GM12874 (cell line): Measurements from ENCODE around the gene AHDC1.

Source experiments
- TF ChIP-seq, protein P1 (sequence below): IDR thresholded peaks from 2 replicates; pipeline ENCODE4 v1.5.1; 2011; ENCODE audit warnings: low read depth, mild to moderate bottlenecking, control low read depth, low read length, moderate library complexity; ENCODE audit not compliant: insufficient read depth

AHDC1 gene

DNA sequence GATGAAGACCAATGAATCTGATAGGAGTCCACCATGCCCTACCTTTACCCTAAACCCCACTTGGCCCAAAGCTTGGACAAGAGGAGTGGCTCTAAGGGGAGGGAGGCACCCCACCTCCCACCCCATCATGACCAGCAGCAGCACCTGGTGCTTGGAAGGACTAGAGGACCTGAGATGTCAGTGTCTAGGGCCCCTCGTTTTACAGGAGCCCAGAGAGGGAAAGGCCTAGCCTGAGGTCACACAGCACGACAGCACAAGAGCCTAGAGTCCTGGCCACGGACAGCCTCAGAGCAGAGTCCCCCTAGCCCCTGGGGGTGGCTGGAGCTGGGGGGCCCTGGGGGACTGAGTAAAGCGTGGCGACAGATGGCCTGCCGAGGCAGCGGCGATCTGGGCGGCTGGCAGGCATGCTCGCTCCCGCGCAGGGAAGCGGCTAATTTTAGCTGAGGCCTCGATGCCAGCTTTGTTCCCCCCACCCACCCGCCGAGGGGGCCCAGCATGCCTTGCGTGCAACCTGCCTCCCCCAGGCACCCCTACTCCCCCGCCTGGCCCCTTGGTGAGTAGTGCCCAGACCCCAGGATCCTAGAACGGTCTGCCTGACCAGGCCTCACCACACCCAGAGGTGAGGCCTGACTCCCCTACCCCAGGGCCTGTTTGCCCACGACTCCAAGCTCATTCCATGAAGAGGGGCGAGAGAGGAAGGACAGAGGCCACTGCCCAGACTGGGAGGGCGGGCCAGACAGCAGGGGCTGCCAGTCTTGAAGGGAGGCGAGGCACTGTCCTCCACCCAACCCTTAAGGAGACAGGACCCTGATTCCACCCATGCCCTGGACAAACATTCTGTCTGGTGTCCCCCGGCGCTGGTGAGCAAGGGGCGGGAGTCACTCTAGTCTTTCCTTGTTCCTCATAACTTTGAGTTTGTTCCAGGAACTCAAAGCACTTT is 39.0 kb downstream of the AHDC1 start:
- TF ChIP-seq, protein P1, sequence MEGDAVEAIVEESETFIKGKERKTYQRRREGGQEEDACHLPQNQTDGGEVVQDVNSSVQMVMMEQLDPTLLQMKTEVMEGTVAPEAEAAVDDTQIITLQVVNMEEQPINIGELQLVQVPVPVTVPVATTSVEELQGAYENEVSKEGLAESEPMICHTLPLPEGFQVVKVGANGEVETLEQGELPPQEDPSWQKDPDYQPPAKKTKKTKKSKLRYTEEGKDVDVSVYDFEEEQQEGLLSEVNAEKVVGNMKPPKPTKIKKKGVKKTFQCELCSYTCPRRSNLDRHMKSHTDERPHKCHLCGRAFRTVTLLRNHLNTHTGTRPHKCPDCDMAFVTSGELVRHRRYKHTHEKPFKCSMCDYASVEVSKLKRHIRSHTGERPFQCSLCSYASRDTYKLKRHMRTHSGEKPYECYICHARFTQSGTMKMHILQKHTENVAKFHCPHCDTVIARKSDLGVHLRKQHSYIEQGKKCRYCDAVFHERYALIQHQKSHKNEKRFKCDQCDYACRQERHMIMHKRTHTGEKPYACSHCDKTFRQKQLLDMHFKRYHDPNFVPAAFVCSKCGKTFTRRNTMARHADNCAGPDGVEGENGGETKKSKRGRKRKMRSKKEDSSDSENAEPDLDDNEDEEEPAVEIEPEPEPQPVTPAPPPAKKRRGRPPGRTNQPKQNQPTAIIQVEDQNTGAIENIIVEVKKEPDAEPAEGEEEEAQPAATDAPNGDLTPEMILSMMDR: no peak

DNA sequence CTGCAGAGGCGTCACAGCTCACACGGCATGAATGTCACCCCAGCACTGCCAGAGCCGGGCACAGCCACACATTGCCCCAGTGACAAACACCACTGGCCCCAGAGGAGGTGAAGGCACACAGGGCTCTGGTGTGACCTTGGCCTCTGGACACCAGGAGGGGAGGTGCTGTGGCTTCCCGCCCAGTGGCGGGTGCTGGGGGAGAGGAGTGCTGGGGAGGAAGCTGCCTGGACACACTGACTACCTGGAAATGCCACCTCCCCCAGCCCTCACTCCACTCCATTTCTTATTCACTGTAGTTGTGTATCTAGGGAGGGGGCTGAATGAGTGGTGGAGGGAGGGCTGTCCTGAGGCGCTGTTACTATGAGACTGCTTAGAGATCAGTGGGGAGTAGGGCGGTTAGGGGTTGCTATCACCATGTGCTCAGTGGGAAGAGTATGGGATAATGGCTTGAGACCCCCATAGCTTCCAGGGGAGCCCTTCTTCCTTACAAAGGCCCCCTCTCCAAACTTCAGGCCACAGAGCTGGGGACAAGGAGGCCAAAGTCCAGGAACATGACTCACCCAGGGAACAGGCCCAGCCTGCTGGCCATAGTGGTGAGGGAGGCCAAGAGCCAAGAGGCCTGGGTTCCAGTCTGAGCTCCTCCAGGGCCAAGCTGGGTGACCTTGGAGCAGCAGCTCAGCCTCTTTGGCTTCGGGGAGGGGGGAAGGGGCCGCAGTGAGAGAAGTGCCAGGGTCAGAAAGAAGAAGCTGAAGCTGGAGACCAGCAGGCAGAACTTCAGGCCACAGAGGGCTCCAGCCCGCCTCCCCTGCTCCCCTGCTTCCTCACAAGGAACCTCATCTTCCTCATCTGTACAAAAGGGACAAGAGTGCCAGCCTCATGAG is 40.1 kb downstream of the AHDC1 start:
- TF ChIP-seq, protein P1: no peak

DNA sequence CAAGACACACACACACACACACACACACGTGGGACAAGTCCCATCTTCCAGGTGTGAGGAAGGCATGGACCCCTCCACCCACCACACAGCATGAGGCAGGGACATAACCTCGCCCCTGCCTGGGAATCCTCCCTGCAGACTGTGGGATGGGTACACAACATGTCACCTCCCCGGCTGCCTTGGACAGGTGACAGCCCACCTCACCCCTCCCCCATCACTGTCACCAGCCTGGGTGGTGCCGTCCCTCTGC is 40.7 kb downstream of the AHDC1 start:
- TF ChIP-seq, protein P1: no peak

DNA sequence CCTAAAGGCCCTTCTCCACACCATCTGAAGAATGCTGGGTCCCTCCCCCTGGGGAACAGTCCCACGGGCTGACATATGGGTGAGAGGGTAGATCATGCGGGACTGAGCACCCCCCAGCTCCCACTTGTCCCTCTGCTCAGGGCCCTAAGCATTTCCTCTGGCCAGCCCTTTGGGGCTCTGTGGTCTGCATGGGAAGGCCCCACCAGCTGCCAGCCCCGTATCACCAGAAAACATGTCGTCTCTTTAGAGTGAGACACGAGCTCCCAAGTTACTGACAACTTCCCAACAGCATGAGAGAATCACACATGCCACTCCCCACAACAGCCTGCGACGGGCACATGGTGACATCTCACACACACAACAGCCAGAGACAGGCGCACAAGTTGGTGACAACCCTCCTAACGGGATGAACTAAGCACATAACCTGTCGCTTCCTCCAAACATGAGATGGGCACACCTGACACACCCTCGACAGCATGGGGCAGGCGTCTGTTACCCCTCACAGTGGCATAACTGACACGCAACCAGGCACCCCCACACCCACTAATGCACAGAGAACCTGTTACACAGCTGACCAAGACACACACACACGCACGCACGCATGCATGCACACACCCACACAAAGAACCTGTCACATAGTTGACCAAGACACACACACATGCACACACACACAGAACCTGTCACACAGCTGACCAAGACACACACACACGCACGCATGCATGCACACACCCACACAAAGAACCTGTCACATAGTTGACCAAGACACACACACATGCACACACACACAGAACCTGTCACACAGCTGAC is 41.2 kb downstream of the AHDC1 start:
- TF ChIP-seq, protein P1: no peak

- TF ChIP-seq, protein P1: no peak
Measured at GRCh38 chr1:27562021-27562420, 41.9 kb downstream of the AHDC1 start.

GRCh38 chr1:27561124-27561899 is 42.6 kb downstream of the AHDC1 start:
- TF ChIP-seq, protein P1: no peak
